H1 (cell line): ENCODE data around the gene TTC32.
"Not testable (repeated sequence)": the region's sequence is repeated elsewhere in the genome, so short reads cannot be mapped to it uniquely, and the experiment has no call there.

Source experiments
- BRCA1 ChIP-seq: IDR thresholded peaks from 2 replicates; pipeline ENCODE4 v1.6.1; 2012; ENCODE audit warnings: low read depth, low read length, improper control_type of control experiment
- CHD2 ChIP-seq: IDR thresholded peaks from 2 replicates; pipeline ENCODE4 v1.6.1; 2012; ENCODE audit warnings: low read length, improper control_type of control experiment
- CTCF ChIP-seq, 3 experiments: IDR thresholded peaks; 1 replicate in 2 of 3; 2 replicates in 1 of 3; pipeline versions ENCODE4 v1.5.1 to v1.6.1; 2011; ENCODE audit warnings: low read length in 3 of 3, mild to moderate bottlenecking in 3 of 3, inconsistent platforms in 2 of 3, low read depth in 1 of 3, moderate library complexity in 1 of 3; ENCODE audit not compliant: insufficient read depth in 1 of 3; ENCODE audit errors: control extremely low read depth in 1 of 3
- EZH2 ChIP-seq: fragments of 200-600 bp; sonication (generic); IDR thresholded peaks from 2 replicates; pipeline ENCODE4 v1.7.1; 2012; ENCODE audit warnings: low read depth, mild to moderate bottlenecking, moderate library complexity, low read length, inconsistent platforms; ENCODE audit not compliant: severe bottlenecking
- POLR2A ChIP-seq, 2 experiments: IDR thresholded peaks; 1 replicate in 1 of 2; 2 replicates in 1 of 2; pipeline ENCODE4 v1.6.1; 2011; ENCODE audit warnings: low read depth in 2 of 2, low read length in 2 of 2, mild to moderate bottlenecking in 2 of 2; ENCODE audit errors: control extremely low read depth in 1 of 2
- POLR2AphosphoS5 ChIP-seq: IDR thresholded peaks from 2 replicates; pipeline ENCODE4 v1.6.1; 2011; ENCODE audit warnings: low read depth, low read length
- RNF2 ChIP-seq: fragments of 200-900, 300-1000 bp; sonication (generic); IDR thresholded peaks from 2 replicates; pipeline ENCODE4 v1.7.1; 2016; ENCODE audit warnings: borderline replicate concordance, low read depth, mild to moderate bottlenecking, antibody characterized with exemption, low read length; ENCODE audit not compliant: poor library complexity, severe bottlenecking; ENCODE audit errors: missing control alignments
- SIN3A ChIP-seq, 2 experiments: IDR thresholded peaks in 1 of 2; conservative IDR thresholded peaks in 1 of 2; 2 replicates each; pipeline ENCODE4 v1.6.1; 2011 to 2012; ENCODE audit warnings: low read length in 2 of 2, improper control_type of control experiment in 1 of 2, low read depth in 1 of 2, mild to moderate bottlenecking in 1 of 2
- SIRT6 ChIP-seq: IDR thresholded peaks from one replicate; pipeline ENCODE4 v1.7.1; 2012; ENCODE audit warnings: low read length, inconsistent platforms
- TEAD4 ChIP-seq: IDR thresholded peaks from 2 replicates; pipeline ENCODE4 v1.6.1; 2012; ENCODE audit warnings: low read depth, low read length, inconsistent platforms, mixed read lengths
- YY1 ChIP-seq: IDR thresholded peaks from 2 replicates; pipeline ENCODE4 v1.6.1; 2011; ENCODE audit warnings: low read depth, mild to moderate bottlenecking, low read length
- TF ChIP-seq, protein P1 (sequence below): IDR thresholded peaks from 2 replicates; pipeline ENCODE4 v1.6.1; 2012; ENCODE audit warnings: inconsistent platforms

DNA sequence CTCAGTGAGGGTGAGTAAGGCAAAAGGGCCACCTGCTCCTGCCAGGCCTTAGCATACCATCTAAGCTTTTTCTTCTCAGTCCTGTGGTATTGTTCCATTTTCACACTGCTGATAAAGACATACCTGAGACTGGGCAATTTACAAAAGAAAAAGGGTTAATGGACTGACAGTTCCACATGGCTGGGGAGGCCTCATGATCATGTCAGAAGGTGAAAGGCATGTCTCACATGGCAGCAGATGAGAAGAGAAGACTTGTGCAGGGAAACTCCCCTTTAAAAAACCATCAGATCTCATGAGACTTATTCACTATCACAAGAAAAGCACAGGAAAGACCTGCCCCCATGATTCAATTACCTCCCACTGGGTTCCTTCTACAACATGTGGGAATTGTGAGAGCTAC lies 21.6 kb downstream of the TTC32 start:
- not testable (repeated sequence) for TF ChIP-seq BRCA1; EZH2; POLR2AphosphoS5; RNF2; TEAD4; CHD2; CTCF (IDR thresholded peaks at IDR 0.05; ENCODE audit: control extremely low read depth in 1 of 3, insufficient read depth in 1 of 3, low read depth in 1 of 3, low read length in 3 of 3); POLR2A (IDR thresholded peaks at IDR 0.05; ENCODE audit: control extremely low read depth in 1 of 2, low read depth in 2 of 2, low read length in 2 of 2); YY1; SIN3A (conservative IDR thresholded peaks at IDR 0.05 in 1 of 2, IDR thresholded peaks at IDR 0.05 in 1 of 2; ENCODE audit: low read depth in 1 of 2, low read length in 2 of 2); SIRT6
- TF ChIP-seq, protein P1, sequence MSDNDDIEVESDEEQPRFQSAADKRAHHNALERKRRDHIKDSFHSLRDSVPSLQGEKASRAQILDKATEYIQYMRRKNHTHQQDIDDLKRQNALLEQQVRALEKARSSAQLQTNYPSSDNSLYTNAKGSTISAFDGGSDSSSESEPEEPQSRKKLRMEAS: not testable (repeated sequence)
